GM12873 (cell line): ENCODE data around the gene PCYT2.

Experiments used
- CTCF ChIP-seq: IDR thresholded peaks from 2 replicates; pipeline ENCODE4 v1.5.1; 2012; ENCODE audit warnings: low read depth, mild to moderate bottlenecking, moderate library complexity, low read length, control low read depth; ENCODE audit not compliant: insufficient read depth; ENCODE audit errors: missing control alignments

Gene PCYT2

GRCh38 chr17:81921996-81922565 is 10.9 kb upstream of the PCYT2 start:
- no peak for TF ChIP-seq CTCF

GRCh38 chr17:81921537-81921862 is 10.3 kb upstream of the PCYT2 start:
- TF ChIP-seq CTCF: no peak

- no peak for TF ChIP-seq CTCF
Observed at GRCh38 chr17:81920612-81921536, 9.7 kb upstream of the PCYT2 start.

- no peak for TF ChIP-seq CTCF
Observed at GRCh38 chr17:81918832-81919545, 7.8 kb upstream of the PCYT2 start.

- no peak for TF ChIP-seq CTCF
Observed at GRCh38 chr17:81917565-81918332, 6.5 kb upstream of the PCYT2 start, which contains the start of gene SIRT7. Gene SIRT7, minus strand, starts transcription at chr17:81918176. Its CDS starts 45 bp downstream, at chr17:81918131.

- no peak for TF ChIP-seq CTCF
Observed at GRCh38 chr17:81916234-81917001, 5.2 kb upstream of the PCYT2 start.
